RKO (cell line): ENCODE measurements around the gene LINC01488.

ENCODE experiments used
- DNase-seq: peaks from one replicate; pipeline ENCODE4 v3.0.0-alpha.2; 2016; ENCODE audit warnings: low spot score

LINC01488 gene

DNA sequence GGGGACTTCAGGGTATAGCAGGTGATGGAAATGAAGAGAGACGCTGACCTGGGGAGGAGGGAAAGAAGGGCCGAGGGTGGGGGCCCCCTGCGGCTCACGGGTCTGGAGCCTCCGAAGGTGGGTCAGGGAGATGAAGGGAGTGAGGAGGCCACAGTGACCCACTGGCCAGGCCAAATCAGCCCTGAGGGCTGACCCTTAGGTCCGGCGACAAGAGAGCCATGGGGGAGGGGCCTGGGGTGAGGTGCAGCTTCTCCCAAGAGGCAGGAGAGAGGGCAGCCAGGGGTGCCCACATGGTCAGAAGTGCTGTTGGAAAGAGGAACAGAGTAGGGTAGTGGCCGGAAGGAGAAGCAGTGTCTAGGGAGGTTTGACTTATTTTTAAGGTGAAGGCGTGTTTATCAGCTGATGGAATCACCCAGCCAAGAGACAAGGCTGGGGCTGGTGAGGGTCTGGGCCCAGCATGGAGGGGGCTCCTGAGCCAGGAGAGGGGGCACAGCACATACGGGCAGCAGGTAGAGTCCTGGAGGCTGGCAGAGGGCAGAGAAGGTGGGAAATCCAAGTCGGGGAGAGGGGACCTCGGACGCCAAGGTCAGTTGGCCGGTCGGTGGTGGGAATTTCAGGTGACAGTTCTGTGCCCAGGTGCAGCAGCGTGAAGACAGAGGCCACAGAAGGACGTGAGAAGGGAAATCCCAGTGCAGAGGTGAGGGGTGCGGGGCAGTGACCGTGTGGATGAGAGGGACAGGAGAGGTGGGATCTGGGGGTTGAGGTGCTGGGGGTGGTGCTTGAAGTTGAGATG is 49.0 kb downstream of the LINC01488 start:
- DNase-seq = no peak

- no peak for DNase-seq
These were observed 49.7 kb downstream of the LINC01488 start for GRCh38 chr11:69531071-69531716.

- DNase-seq = no peak
These were observed 50.2 kb downstream of the LINC01488 start for GRCh38 chr11:69531717-69532088.

- DNase-seq = no peak
These were observed 52.1 kb downstream of the LINC01488 start for GRCh38 chr11:69533296-69534165.

GRCh38 chr11:69534166-69534530 is 52.7 kb downstream of the LINC01488 start:
- no peak for DNase-seq

- DNase-seq = no peak
These were observed 54.4 kb downstream of the LINC01488 start for GRCh38 chr11:69535908-69536307.

DNA sequence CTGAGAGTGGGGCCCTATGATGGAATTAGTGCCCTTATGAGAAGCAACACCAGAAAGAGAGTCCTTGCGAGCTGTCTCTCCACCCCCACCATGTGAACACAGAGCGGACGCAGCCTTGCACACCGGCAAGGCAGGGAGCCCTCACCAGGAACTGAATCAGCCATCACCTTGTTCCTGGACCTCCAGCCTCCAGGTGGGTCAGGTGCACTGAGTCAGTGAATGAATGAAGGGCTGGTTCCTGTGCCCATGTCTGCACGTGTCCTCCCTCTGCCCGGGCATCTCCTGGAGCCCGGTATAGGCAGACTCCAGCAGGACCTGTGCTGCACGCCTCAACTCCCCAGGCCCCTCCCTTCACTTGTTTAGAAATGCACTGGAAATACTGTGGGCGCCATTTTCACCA is 54.9 kb downstream of the LINC01488 start:
- no peak for DNase-seq

DNA sequence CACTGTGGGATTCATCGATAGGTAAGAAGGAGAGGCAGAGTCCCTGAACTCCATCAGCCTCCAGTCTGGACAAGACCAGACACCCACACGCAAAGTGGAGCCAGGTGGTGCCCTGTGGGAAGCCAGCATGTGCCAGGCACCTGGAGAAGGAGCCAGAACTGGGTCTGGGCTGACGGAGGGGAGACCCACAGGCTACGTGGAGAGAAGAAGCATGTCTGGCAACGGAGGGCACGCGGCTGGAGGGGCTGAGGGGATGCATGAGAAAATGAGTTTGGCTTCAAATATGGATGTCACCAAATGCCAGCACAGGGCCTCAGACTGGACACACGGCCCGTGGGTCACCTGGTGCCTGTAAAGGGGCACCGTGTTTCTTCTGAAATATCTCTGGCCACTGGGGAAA is 55.7 kb downstream of the LINC01488 start:
- DNase-seq = no peak

DNA sequence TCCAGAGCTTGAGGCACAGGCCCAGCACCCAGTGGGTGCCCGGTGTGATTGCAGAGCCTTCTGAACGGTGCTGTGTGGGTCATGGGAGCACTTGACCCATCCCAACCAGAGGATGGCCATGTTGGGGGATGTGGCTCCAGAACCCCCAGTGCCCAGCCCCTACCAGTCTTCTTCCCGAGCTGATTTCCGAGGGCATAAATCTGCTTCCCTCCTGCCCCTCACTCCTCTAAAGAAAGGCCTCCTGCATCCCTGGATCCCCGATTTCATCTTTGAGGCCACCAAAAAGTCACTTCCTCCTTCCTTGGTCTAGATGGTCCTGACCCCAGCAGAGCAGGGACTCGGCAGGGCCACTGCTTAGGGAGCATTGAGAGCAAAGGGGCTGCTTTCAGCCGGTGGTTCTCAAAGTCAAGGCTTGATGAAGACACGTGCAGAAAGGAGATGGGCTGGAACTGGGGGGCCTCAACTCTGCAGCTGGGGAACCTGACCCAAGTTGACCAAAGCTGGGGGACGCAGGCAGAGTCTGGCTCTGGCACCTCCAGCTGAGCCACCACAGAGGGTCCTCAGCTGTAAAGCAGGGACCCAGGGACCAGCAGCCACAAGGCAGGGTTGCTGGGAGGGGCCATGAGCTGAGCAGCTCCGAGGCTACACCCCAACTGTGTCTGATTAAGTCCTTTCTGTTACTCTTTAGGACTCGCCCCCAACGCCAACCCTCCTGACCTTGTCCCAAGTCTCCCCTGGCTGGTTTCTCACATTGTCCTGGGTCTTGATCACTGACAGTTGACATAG is 56.6 kb downstream of the LINC01488 start:
- DNase-seq = no peak

GRCh38 chr11:69538854-69539253 is 57.4 kb downstream of the LINC01488 start:
- DNase-seq = no peak

DNA sequence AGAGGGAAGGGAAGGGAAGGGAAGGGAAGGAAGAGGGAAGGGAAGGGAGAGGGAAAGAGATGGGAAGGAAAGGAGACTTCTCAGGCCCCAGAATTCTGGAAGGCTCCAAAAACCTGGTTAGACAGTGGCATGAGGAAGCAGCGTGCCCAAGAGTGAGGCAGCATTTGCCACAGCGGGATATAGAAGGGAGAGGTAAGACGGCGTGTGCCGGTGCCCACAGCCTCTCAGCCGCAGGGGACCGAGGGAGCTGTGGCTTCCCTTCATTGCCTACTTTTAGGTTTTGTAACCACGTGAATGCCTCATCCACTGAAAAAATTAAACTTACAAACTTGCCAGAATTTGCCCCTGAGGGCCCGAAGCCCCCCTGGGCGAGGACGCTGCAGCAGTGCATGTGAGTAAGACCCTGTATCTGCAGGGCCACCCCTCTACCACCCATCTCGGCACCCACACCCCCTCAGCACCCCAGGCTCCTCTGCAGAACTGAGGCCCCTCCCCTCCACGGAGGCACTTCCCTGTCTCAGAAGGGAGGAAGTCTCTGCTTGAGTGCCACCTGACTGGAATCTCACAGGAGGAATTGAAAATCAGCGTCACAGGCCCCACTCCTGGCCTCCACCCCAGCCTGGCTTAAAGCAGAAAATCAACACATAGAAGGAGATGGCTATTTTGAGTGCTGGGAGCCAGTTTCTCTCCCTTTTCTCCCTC is 58.1 kb downstream of the LINC01488 start:
- DNase-seq = no peak

- no peak for DNase-seq
These were observed 58.9 kb downstream of the LINC01488 start for GRCh38 chr11:69540118-69541000.

- no peak for DNase-seq
These were observed 59.5 kb downstream of the LINC01488 start for GRCh38 chr11:69541001-69541285.

DNA sequence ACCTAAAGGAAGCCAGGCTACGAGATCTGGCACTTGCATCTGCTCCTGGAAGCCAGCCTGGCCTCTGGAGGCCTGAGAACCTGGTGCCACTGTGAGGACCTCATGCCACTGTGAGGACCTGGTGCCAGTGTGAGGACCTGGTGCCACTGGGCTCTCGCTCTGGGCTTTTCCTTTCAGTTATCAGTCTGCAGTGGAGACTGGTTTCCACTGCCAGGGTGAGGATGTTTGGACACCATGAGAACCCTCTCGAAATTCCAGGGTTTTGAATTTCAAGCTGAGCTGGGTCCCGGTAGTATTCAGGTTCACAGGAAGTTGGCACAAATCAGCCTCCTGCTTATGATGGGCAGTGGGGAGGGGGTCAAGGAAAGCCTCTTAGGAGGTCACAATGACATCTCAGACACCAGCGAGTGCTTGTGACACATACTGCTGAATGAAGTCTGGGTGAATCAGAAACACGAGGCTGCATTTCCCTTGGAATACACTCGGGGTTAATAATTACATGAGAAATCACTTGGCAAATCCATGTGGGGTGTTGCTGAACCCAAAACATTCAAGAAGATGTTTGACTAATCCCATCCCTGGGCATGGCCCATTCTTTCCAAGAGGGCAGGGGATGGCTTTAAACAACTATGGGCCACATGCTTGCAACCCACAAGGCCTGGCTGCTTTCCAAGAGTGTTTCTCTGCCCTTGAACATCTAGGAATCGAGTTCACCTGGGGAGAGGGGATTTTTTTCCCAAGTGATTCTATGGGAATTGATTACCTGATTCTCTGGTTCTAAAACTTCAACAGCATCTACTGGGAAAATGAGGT is 60.2 kb downstream of the LINC01488 start:
- DNase-seq = peak; percentile 1

- no peak for DNase-seq
These were observed 61.1 kb downstream of the LINC01488 start for GRCh38 chr11:69542314-69543168.
